Peyer's patch (tissue), 4 donors: ENCODE measurements around the gene NLRP14. TPM values are rescaled to one million over a fixed set of nuclear protein-coding genes. Genes with fewer than 3 reads are reported as not detected.
A peak's percentile ranks its signal among the peaks of the same experiment; 100 is the strongest.

Experiments used
- DNase-seq, 3 donors: peaks; one replicate each; pipeline ENCODE4 v3.0.0-alpha.2; 2017 to 2019
- H3K27ac ChIP-seq, 4 donors: fragments of 200-600 bp; sonication (generic); one replicate each; pipeline ENCODE4 v1.5.1; 2016 to 2019
- H3K27me3 ChIP-seq, 2 donors: fragments of 200-600 bp; sonication (generic); one replicate each; pipeline ENCODE4 v1.5.1; 2019
- H3K36me3 ChIP-seq, 3 donors: fragments of 200-600 bp; sonication (generic); one replicate each; pipeline ENCODE4 v1.5.1; 2016 to 2019
- H3K4me1 ChIP-seq, 4 donors: fragments of 200-600 bp; sonication (generic); one replicate each; pipeline ENCODE4 v1.5.1; 2016 to 2019
- H3K4me3 ChIP-seq, 4 donors: fragments of 200-600 bp; sonication (generic); 1 replicate in 3 of 4; 2 replicates in 1 of 4; pipeline ENCODE4 v1.5.1; 2016 to 2019; ENCODE audit warnings: mild to moderate bottlenecking in 1 of 4
- H3K9me3 ChIP-seq, 4 donors: fragments of 200-600 bp; sonication (generic); one replicate each; pipeline ENCODE4 v1.5.1; 2016 to 2019; ENCODE audit warnings: mild to moderate bottlenecking in 1 of 4
- POLR2A ChIP-seq, 2 donors: fragments of 450-650 bp; IDR thresholded peaks; one replicate each; pipeline ENCODE4 v1.5.1; 2017; ENCODE audit warnings: antibody characterized with exemption in 2 of 2, mild to moderate bottlenecking in 2 of 2, moderate library complexity in 2 of 2
- total RNA-seq, 4 donors: library from RNA; depleted of rRNA; stranded (reverse); fragments of >200 nt; gene quantifications; one replicate each; pipeline ENCODE4 v1.1.0, GENCODE V29; 2016
- TF ChIP-seq, protein P1 (sequence below), 6 experiments: fragments of 450-650 bp in 4 of 6; fragments of 200-600 bp in 2 of 6; sonication (generic) in 1 of 6; IDR thresholded peaks; one replicate each; pipeline ENCODE4 v1.5.1; 2017 to 2019; ENCODE audit warnings: antibody characterized with exemption in 6 of 6, mild to moderate bottlenecking in 3 of 6, moderate library complexity in 1 of 6

NLRP14 gene
- total RNA-seq, 4 donors from 2014 or later: 0.27 to 1.7 TPM; not detected in 2

DNA sequence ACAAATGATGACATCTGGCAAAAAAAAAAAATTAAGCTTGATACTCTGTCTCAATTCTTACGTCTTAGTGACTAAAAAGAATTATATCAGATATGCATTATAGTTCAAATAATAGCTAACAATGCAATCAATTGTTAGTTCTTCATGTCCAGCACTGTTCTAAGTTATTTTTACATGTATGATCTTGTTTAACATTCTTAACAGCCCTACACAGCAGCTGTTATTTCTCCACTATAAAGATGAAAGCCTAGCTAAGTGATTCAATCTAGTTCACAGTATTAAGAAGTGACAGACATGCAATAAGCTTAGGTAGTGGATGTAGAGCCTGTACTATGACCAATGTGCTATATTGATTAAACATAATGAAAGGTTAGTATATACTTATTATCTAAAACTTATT is 4.3 kb upstream of the NLRP14 start:
- Histone ChIP-seq H3K4me1 (peaks cover 0 to 3% (median 0%) of the 10 kb centered on the region in 4 donors), H3K4me3 (no peak overlapping the region), H3K27ac (no peak overlapping the region), H3K27me3 (no peaks in the 10 kb centered on the region), H3K36me3 (no peaks in the 10 kb centered on the region), H3K9me3 (no peaks in the 10 kb centered on the region)
- no peak for TF ChIP-seq POLR2A (IDR thresholded peaks at IDR 0.05)
- TF ChIP-seq, protein P1, sequence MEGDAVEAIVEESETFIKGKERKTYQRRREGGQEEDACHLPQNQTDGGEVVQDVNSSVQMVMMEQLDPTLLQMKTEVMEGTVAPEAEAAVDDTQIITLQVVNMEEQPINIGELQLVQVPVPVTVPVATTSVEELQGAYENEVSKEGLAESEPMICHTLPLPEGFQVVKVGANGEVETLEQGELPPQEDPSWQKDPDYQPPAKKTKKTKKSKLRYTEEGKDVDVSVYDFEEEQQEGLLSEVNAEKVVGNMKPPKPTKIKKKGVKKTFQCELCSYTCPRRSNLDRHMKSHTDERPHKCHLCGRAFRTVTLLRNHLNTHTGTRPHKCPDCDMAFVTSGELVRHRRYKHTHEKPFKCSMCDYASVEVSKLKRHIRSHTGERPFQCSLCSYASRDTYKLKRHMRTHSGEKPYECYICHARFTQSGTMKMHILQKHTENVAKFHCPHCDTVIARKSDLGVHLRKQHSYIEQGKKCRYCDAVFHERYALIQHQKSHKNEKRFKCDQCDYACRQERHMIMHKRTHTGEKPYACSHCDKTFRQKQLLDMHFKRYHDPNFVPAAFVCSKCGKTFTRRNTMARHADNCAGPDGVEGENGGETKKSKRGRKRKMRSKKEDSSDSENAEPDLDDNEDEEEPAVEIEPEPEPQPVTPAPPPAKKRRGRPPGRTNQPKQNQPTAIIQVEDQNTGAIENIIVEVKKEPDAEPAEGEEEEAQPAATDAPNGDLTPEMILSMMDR (IDR thresholded peaks at IDR 0.05): no peak
- no peak for DNase-seq

DNA sequence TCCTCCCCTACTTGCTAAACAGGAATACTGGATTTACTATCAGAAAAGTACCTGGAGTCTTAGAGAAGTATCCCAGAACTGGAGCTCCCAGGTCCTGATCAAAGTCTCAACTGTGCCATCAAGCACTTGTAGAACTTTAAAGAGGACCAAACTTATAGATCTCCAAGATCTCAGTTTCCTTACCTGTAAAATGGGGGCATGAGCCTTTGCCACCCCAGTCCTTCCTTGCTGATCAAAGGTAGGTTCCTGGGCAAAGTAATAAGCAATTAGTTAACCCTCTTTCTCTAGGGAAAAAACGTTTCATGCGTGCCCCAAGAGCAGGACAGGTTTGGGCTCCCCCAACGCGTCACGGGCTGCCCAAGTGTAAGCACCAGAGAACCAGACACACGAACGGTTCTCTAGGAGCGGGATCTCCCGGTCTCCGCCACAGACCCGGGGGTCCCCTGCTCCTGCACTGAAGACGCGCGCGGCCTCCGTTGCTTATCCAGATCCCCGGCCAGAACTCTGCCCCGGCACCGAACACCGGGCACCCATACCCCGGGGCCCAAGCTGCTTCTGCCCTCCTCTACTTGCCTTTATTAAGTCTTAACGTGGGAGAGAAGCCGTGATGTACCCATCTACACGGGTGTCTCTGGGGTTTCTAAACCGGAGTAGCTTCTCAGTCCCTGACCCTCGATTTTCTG is 638 bp upstream of the NLRP14 start:
- TF ChIP-seq, protein P1 (IDR thresholded peaks at IDR 0.05): no peak
- no peak for TF ChIP-seq POLR2A (IDR thresholded peaks at IDR 0.05)
- no peak for DNase-seq
- Histone ChIP-seq H3K36me3 (no peaks in the 10 kb centered on the region), H3K4me1 (peaks cover 0 to 3% (median 0%) of the 10 kb centered on the region in 4 donors), H3K9me3 (no peaks in the 10 kb centered on the region), H3K4me3 (peak overlapping the region; percentile 29 to 82 (median 58)), H3K27me3 (no peaks in the 10 kb centered on the region), H3K27ac (peak overlapping the region in 3 of 4 donors; percentile 41 to 73 (median 73))

DNA sequence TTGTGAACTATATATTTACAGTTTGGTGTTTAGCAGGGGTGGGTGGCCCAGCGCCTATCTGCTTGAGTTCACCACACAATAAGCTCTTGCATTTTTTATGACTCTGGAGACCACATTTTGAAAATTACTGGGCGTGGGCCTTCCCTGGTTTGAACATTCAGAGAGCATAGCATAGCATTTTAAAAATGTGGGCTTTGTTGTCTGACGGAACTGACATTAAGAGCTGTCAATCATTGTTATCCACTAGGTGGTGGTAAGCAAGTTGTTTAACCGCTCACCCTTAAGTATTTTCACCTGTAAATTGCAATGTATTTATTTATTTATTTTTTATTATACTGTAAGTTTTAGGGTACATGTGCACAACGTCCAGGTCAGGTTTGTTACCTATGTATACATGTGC is 1.0 kb downstream of the NLRP14 start:
- no peak overlapping the region for H3K4me3 ChIP-seq
- DNase-seq: no peak
- no peaks in the 10 kb centered on the region for H3K27me3 ChIP-seq
- H3K9me3 ChIP-seq: no peaks in the 10 kb centered on the region
- H3K36me3 ChIP-seq: no peaks in the 10 kb centered on the region
- peaks cover 0 to 3% (median 0%) of the 10 kb centered on the region in 4 donors for H3K4me1 ChIP-seq
- TF ChIP-seq, protein P1 (IDR thresholded peaks at IDR 0.05): no peak
- no peak for TF ChIP-seq POLR2A (IDR thresholded peaks at IDR 0.05)
- no peak overlapping the region for H3K27ac ChIP-seq

DNA sequence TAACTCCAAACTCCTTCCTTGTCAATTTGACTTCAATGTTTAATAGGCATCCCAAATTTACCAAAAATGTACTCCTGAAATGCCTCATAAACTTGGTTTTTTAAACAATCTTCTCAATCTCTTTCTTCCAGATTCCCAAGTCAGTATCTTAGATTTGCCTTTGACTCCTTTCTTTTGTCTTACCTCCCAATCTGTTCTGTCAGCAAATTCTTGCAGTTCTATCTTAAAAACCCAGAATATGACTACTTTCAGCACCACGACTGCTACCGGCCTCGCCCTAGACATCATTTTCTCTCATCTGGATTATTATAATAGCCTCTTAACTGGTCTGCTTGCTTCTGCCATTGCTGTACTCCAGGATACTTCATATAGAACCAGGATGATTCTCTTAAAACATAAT is 7.9 kb downstream of the NLRP14 start:
- no peaks in the 10 kb centered on the region for H3K9me3 ChIP-seq
- no peak overlapping the region for H3K27ac ChIP-seq
- H3K4me1 ChIP-seq: no peaks in the 10 kb centered on the region
- TF ChIP-seq, protein P1 (IDR thresholded peaks at IDR 0.05): no peak
- TF ChIP-seq POLR2A (IDR thresholded peaks at IDR 0.05): no peak
- no peaks in the 10 kb centered on the region for H3K36me3 ChIP-seq
- DNase-seq: no peak
- no peak overlapping the region for H3K4me3 ChIP-seq
- H3K27me3 ChIP-seq: no peaks in the 10 kb centered on the region

DNA sequence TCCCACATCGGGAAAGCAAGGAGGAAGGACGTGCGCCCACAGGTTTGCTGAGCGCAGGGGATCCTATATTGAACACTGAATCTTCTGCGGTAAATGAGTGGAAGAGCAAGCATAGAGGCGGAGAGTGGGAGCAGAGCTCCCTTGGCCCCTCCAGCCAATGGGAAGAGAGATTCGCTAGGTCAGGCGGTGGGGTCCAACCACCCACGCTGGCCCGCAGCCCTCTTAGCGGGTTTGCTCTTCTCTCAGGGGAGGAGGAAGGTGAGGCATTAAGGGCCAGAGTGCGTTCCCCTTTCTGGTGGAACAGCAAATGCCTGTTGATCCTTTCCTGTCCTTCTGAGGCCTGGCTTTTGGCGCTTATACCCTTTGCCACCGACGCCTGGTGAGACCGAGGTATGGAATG is 10.6 kb downstream of the NLRP14 start:
- Histone ChIP-seq H3K36me3 (no peaks in the 10 kb centered on the region), H3K9me3 (no peaks in the 10 kb centered on the region), H3K27me3 (no peaks in the 10 kb centered on the region), H3K4me3 (no peak overlapping the region), H3K27ac (no peak overlapping the region), H3K4me1 (no peaks in the 10 kb centered on the region)
- TF ChIP-seq, protein P1 (IDR thresholded peaks at IDR 0.05): no peak
- TF ChIP-seq POLR2A (IDR thresholded peaks at IDR 0.05): no peak
- no peak for DNase-seq
